ENCODE data around the gene NPC1L1. TPM values are rescaled to one million over a fixed set of nuclear protein-coding genes. Genes with fewer than 3 reads are reported as not detected.

The NPC1L1 gene
- total RNA-seq, 3 donors from 2014 or later (not counting 1 experiment from before 2014, with no cell fraction given) = 0.10 to 0.16 TPM; not detected in 1

DNA sequence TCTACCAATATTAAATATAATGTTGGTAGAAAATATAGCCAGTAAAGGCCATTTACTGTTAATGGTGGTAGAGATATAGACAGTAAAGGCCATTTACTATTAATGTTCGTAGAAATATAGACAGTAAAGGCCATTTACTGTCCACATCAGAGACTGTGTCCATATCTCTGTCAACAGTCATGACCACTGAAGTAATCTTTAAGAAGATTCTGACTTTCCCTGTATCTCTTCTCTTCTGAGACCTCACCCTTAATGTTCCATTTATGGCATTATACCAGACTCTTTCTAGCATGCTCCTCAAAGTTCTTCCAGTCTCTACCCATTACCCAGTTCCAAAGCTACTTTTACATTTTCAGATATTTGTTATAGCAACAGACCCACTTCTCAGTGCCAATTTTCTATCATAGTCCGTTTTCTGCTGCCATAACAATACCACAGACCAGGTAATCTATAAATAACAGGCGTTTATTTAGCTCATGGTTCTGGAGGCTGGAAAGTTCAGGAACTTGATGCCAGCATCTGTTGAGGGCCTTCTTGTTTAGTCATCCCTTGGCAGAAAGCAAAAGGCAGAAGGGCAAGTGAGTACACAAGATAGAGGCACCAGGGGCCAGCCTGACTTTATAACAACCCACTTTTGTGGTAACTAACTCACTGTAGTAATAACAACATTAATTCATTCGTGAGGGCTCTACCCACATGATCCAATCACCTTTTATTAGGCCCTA is 42.7 kb downstream of the NPC1L1 start:
- Mint-ChIP-seq H3K9me3 (no peaks in the 10 kb centered on the region), H3K27ac (no peak overlapping the region), H3K4me3 (no peak overlapping the region), H3K4me1 (no peaks in the 10 kb centered on the region), H3K36me3 (no peaks in the 10 kb centered on the region), H3K27me3 (ENCODE audit: low read depth in 2 of 2) (peaks cover 26 to 31% of the 10 kb centered on the region in 2 donors)
- Histone ChIP-seq H3K4me1 (ENCODE audit: control insufficient read depth, insufficient read depth, low read length) (no peaks in the 10 kb centered on the region), H3K36me3 (ENCODE audit: control insufficient read depth, insufficient read depth, low read length) (no peaks in the 10 kb centered on the region), H3K4me3 (ENCODE audit: low read length) (no peak overlapping the region), H3K27ac (ENCODE audit: low read length) (no peak overlapping the region), H3K27me3 (ENCODE audit: control insufficient read depth, insufficient read depth, low read length) (peaks cover 2% of the 10 kb centered on the region), H3K9me3 (ENCODE audit: control insufficient read depth, insufficient read depth, low read length) (no peaks in the 10 kb centered on the region)
- DNase-seq (no peak), ATAC-seq (no peak)
- intact Hi-C loops (cut with micrococcal nuclease) = no loop called here
- TF ChIP-seq, protein P1, sequence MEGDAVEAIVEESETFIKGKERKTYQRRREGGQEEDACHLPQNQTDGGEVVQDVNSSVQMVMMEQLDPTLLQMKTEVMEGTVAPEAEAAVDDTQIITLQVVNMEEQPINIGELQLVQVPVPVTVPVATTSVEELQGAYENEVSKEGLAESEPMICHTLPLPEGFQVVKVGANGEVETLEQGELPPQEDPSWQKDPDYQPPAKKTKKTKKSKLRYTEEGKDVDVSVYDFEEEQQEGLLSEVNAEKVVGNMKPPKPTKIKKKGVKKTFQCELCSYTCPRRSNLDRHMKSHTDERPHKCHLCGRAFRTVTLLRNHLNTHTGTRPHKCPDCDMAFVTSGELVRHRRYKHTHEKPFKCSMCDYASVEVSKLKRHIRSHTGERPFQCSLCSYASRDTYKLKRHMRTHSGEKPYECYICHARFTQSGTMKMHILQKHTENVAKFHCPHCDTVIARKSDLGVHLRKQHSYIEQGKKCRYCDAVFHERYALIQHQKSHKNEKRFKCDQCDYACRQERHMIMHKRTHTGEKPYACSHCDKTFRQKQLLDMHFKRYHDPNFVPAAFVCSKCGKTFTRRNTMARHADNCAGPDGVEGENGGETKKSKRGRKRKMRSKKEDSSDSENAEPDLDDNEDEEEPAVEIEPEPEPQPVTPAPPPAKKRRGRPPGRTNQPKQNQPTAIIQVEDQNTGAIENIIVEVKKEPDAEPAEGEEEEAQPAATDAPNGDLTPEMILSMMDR (IDR thresholded peaks at IDR 0.05) = no peak
- 80% methylated on average over 4 of the region's 4 CpGs for WGBS (ENCODE audit: insufficient coverage)

DNA sequence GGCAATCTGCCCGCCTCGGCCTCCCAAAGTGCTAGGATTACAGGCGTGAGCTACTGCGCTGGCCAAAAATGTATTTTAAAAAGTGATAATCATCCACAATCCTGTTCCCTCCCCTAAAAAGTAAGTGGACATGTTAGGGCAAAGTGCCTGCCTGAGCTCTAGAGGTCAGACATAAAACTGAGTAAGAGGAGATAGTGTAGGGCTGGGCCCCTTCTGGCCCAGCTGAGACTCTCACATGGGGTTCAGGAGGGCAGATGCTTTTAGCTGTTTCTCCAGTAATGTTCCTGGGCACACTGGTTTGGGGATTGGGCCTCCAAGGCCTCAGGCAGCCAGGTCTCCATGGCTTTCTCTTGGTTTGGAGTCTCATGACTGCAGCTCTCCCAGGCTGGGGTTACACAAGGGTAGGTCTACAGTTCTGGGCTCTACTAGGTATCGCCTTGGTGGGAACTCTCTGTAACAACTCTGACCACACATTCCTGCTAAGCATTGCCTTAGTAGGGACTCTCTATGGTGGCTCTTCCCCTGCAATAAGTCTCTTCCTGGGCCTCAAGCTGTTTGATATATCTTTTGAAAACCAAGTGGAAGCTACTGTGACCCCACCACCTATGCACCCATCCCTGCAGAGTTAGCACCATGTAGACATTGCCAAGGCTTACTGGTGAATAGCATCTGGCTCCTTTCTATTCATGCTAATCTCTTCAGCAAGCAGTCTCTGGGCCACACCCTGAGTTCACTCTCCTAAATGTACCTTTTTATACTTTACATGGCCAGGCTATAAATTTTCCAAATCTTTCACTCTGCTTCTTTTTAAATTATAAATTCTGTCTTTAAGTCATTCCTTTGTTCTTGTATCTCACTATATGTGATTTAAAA is 43.7 kb downstream of the NPC1L1 start:
- ATAC-seq (no peak), DNase-seq (no peak)
- Mint-ChIP-seq H3K9me3 (no peaks in the 10 kb centered on the region), H3K36me3 (no peaks in the 10 kb centered on the region), H3K4me1 (no peaks in the 10 kb centered on the region), H3K4me3 (no peak overlapping the region), H3K27me3 (ENCODE audit: low read depth in 2 of 2) (peaks cover 26 to 31% of the 10 kb centered on the region in 2 donors), H3K27ac (no peak overlapping the region)
- H3K4me1 ChIP-seq (ENCODE audit: control insufficient read depth, insufficient read depth, low read length) = no peaks in the 10 kb centered on the region
- WGBS (ENCODE audit: insufficient coverage) = 90% methylated on average over 5 of the region's 5 CpGs
- H3K9me3 ChIP-seq (ENCODE audit: control insufficient read depth, insufficient read depth, low read length) = no peaks in the 10 kb centered on the region
- no peak overlapping the region for H3K27ac ChIP-seq (ENCODE audit: low read length)
- peaks cover 2% of the 10 kb centered on the region for H3K27me3 ChIP-seq (ENCODE audit: control insufficient read depth, insufficient read depth, low read length)
- H3K36me3 ChIP-seq (ENCODE audit: control insufficient read depth, insufficient read depth, low read length) = no peaks in the 10 kb centered on the region
- TF ChIP-seq, protein P1 (IDR thresholded peaks at IDR 0.05) = no peak
- intact Hi-C loops (cut with micrococcal nuclease) = no loop called here
- H3K4me3 ChIP-seq (ENCODE audit: low read length) = no peak overlapping the region

DNA sequence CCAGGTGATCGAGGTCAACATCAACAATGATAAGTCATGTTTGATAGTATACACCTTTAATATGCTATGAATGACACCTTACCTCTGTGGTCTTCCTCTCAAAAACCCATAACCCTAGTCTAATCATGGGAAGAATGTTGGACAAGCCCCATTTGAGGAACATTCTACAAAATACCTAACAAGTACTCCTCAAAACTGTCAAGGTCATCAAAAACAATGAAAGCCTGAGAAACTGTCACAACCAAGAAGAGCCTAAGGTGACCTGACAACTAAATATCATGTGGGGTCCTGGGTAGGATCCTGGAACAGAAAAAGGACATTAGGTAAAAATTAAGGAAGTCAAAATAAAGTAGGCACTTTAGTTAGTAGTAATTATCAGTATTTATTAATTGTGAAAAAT is 44.7 kb downstream of the NPC1L1 start:
- Mint-ChIP-seq H3K9me3 (no peaks in the 10 kb centered on the region), H3K4me3 (no peak overlapping the region), H3K27me3 (ENCODE audit: low read depth in 2 of 2) (peaks cover 26 to 31% of the 10 kb centered on the region in 2 donors), H3K36me3 (no peaks in the 10 kb centered on the region), H3K4me1 (no peaks in the 10 kb centered on the region), H3K27ac (no peak overlapping the region)
- TF ChIP-seq, protein P1 (IDR thresholded peaks at IDR 0.05) = no peak
- H3K27ac ChIP-seq (ENCODE audit: low read length) = no peak overlapping the region
- no peak for ATAC-seq
- no peak for DNase-seq
- intact Hi-C loops (cut with micrococcal nuclease) = no loop called here
- no peaks in the 10 kb centered on the region for H3K9me3 ChIP-seq (ENCODE audit: control insufficient read depth, insufficient read depth, low read length)
- no CpG with 5 or more reads among the region's 1 CpG for WGBS (ENCODE audit: insufficient coverage)
- H3K4me1 ChIP-seq (ENCODE audit: control insufficient read depth, insufficient read depth, low read length) = no peaks in the 10 kb centered on the region
- no peaks in the 10 kb centered on the region for H3K27me3 ChIP-seq (ENCODE audit: control insufficient read depth, insufficient read depth, low read length)
- H3K36me3 ChIP-seq (ENCODE audit: control insufficient read depth, insufficient read depth, low read length) = no peaks in the 10 kb centered on the region
- no peak overlapping the region for H3K4me3 ChIP-seq (ENCODE audit: low read length)

Data from natural killer cell (primary cell).